ENCODE data around the gene DNM3. TPM values are rescaled to one million over a fixed set of nuclear protein-coding genes. Genes with fewer than 3 reads are reported as not detected.

DNM3 gene
- total RNA-seq, 3 donors from 2014 or later (not counting 1 experiment from before 2014, with no cell fraction given), result 2.5 to 3.3 (median 2.8) TPM

DNA sequence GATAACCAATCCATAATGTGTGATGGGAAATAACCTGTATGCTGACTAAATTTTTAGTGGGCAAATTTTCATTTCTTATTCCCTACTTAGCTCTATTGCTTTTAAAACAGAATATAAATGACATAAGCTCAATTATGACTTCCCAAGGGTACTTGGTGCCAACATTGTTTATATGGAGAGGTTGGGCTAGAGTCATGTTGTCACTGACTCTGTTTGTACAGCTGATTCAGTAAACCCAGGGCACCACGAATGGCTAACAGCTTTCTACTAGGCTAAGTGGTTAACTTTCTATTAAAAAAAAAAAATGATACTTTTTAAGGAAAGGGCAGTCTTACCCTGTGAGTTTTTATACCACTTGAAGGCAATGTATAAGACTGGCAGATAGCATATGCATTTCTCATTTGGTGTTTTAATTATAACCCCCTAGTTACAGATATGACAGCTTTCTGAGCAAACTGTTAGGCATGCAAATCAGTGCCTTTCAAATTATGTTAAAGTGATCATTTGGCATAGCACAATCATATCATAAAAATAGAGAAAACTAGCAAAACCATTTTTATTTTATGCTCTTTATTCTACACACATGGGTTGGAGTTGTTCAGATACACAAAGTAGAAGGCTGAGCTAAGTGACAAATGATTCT lies 147.1 kb downstream of the DNM3 start:
- no peak for TF ChIP-seq CTCF (IDR thresholded peaks at IDR 0.05)
- Mint-ChIP-seq H3K36me3 (no peaks in the 10 kb centered on the region), H3K4me3 (no peak overlapping the region), H3K27ac (no peak overlapping the region), H3K4me1 (no peaks in the 10 kb centered on the region), H3K9me3 (no peaks in the 10 kb centered on the region), H3K27me3 (ENCODE audit: low read depth in 2 of 2) (peaks cover 0 to 4% of the 10 kb centered on the region in 2 donors)
- H3K4me3 ChIP-seq (ENCODE audit: low read length), result no peak overlapping the region
- ATAC-seq, result no peak
- H3K27me3 ChIP-seq (ENCODE audit: control insufficient read depth, insufficient read depth, low read length), result no peaks in the 10 kb centered on the region
- no peaks in the 10 kb centered on the region for H3K36me3 ChIP-seq (ENCODE audit: control insufficient read depth, insufficient read depth, low read length)
- intact Hi-C loops (cut with micrococcal nuclease), result loop anchor here (5.0 kb wide), 1 partner anchor 336 kb away; the partner anchor contains the start of gene MYOC
- no peaks in the 10 kb centered on the region for H3K4me1 ChIP-seq (ENCODE audit: control insufficient read depth, insufficient read depth, low read length)
- WGBS (ENCODE audit: insufficient coverage), result 100% methylated on average over 1 of the region's 1 CpG
- no peaks in the 10 kb centered on the region for H3K9me3 ChIP-seq (ENCODE audit: control insufficient read depth, insufficient read depth, low read length)
- DNase-seq, result no peak
- no peak overlapping the region for H3K27ac ChIP-seq (ENCODE audit: low read length)

DNA sequence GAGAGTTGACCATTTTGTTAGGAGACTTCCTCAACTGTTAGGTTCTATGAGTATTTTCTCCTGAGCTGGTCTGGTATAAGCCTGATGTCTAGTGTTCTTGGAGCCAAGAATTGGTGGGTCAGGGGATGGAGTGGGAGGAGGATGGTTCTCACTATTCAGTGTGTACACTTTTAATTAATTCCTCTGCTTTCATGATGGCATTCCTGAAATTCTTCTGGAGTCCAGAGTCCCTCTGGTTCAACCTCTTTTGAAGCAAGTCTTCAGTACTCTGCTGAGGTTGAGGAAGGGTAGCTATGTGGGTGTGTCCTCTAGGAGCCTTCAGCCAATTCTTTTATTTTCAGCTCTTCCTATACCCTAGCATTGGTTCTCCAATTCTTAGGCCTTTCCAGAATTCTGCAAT lies 149.1 kb downstream of the DNM3 start:
- H3K4me3 ChIP-seq (ENCODE audit: low read length), result no peak overlapping the region
- Mint-ChIP-seq H3K36me3 (no peaks in the 10 kb centered on the region), H3K9me3 (no peaks in the 10 kb centered on the region), H3K4me3 (no peak overlapping the region), H3K27ac (no peak overlapping the region), H3K27me3 (ENCODE audit: low read depth in 2 of 2) (peaks cover 0 to 8% of the 10 kb centered on the region in 2 donors), H3K4me1 (no peaks in the 10 kb centered on the region)
- no peak overlapping the region for H3K27ac ChIP-seq (ENCODE audit: low read length)
- H3K9me3 ChIP-seq (ENCODE audit: control insufficient read depth, insufficient read depth, low read length), result no peaks in the 10 kb centered on the region
- no peak for TF ChIP-seq CTCF (IDR thresholded peaks at IDR 0.05)
- intact Hi-C loops (cut with micrococcal nuclease), result no loop called here
- DNase-seq, result no peak
- no peaks in the 10 kb centered on the region for H3K27me3 ChIP-seq (ENCODE audit: control insufficient read depth, insufficient read depth, low read length)
- no peak for ATAC-seq
- no peaks in the 10 kb centered on the region for H3K4me1 ChIP-seq (ENCODE audit: control insufficient read depth, insufficient read depth, low read length)
- H3K36me3 ChIP-seq (ENCODE audit: control insufficient read depth, insufficient read depth, low read length), result no peaks in the 10 kb centered on the region

DNA sequence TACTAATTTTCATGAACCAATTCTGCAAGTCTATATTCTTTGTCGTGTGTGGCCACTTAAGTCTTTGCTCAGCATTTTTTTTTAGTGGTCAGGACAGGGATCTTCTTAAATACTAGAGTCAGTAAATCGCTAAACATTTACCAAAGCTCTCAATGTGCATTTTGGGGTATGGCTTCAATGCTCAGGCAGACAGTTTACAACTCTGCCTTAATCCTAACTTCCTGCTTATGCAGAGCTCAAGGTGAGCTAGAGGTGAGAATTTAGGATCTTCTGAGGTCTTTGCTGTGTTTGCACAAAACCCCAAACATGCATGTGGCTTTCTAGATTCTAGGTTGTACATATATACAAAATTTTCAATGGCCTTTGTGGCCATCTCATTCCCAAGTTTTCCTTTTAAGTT lies 153.0 kb downstream of the DNM3 start:
- Histone ChIP-seq H3K4me3 (ENCODE audit: low read length) (no peak overlapping the region), H3K4me1 (ENCODE audit: control insufficient read depth, insufficient read depth, low read length) (no peaks in the 10 kb centered on the region), H3K36me3 (ENCODE audit: control insufficient read depth, insufficient read depth, low read length) (no peaks in the 10 kb centered on the region), H3K27ac (ENCODE audit: low read length) (no peak overlapping the region), H3K27me3 (ENCODE audit: control insufficient read depth, insufficient read depth, low read length) (no peaks in the 10 kb centered on the region), H3K9me3 (ENCODE audit: control insufficient read depth, insufficient read depth, low read length) (no peaks in the 10 kb centered on the region)
- H3K27ac Mint-ChIP-seq, result no peak overlapping the region
- no peak for ATAC-seq
- peaks cover 0 to 6% of the 10 kb centered on the region in 2 donors for H3K27me3 Mint-ChIP-seq (ENCODE audit: low read depth in 2 of 2)
- intact Hi-C loops (cut with micrococcal nuclease), result no loop called here
- no peaks in the 10 kb centered on the region for H3K4me1 Mint-ChIP-seq
- H3K4me3 Mint-ChIP-seq, result no peak overlapping the region
- TF ChIP-seq CTCF (IDR thresholded peaks at IDR 0.05), result no peak
- H3K9me3 Mint-ChIP-seq, result no peaks in the 10 kb centered on the region
- WGBS (ENCODE audit: insufficient coverage), result 90% methylated on average over 2 of the region's 2 CpGs
- H3K36me3 Mint-ChIP-seq, result no peaks in the 10 kb centered on the region
- DNase-seq, result no peak

DNA sequence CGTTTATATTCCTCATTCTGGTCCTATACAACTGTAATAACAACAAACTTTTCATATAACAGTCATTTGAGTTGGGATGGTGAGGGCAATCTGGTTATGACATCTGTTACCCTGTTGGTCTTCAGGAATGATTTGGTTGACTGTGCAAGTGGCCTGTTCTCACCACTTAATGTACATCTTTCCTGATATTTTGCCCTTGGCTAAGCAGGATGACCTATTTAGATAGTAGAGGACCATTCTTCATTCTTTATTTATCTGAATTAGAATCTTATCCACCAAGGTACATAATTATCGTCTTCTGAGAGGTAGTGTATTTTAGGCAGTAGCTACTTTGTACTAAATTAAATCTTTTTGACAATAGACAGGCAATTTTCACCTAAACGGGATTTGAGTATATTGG lies 154.3 kb downstream of the DNM3 start:
- Mint-ChIP-seq H3K4me1 (no peaks in the 10 kb centered on the region), H3K27ac (no peak overlapping the region), H3K36me3 (no peaks in the 10 kb centered on the region), H3K27me3 (ENCODE audit: low read depth in 2 of 2) (peaks cover 0 to 6% of the 10 kb centered on the region in 2 donors), H3K4me3 (no peak overlapping the region), H3K9me3 (no peaks in the 10 kb centered on the region)
- Histone ChIP-seq H3K36me3 (ENCODE audit: control insufficient read depth, insufficient read depth, low read length) (no peaks in the 10 kb centered on the region), H3K4me3 (ENCODE audit: low read length) (no peak overlapping the region), H3K27me3 (ENCODE audit: control insufficient read depth, insufficient read depth, low read length) (no peaks in the 10 kb centered on the region), H3K27ac (ENCODE audit: low read length) (no peak overlapping the region), H3K4me1 (ENCODE audit: control insufficient read depth, insufficient read depth, low read length) (no peaks in the 10 kb centered on the region), H3K9me3 (ENCODE audit: control insufficient read depth, insufficient read depth, low read length) (no peaks in the 10 kb centered on the region)
- ATAC-seq, result no peak
- DNase-seq, result no peak
- no CpG with 5 or more reads among the region's 3 CpGs for WGBS (ENCODE audit: insufficient coverage)
- intact Hi-C loops (cut with micrococcal nuclease), result no loop called here
- no peak for TF ChIP-seq CTCF (IDR thresholded peaks at IDR 0.05)
